HEK293 (cell line): ENCODE results near the gene SERGEF.

ENCODE experiments used
- CTCF ChIA-PET: fragments of 350-600 bp; formaldehyde crosslinking; extraction: SDS; loops from one replicate; lab custom pipeline; 2021; ENCODE audit warnings: antibody characterized with exemption; lab: Yijun Ruan, JAX
- POLR2A ChIA-PET: fragments of 300-600 bp; formaldehyde crosslinking; extraction: SDS; loops from one replicate; lab custom pipeline; 2020; ENCODE audit warnings: antibody characterized with exemption, inconsistent platforms; lab: Yijun Ruan, JAX
- H3K27ac ChIP-seq: fragments of 200-500 bp; sonication (Bioruptor generic); 2 replicates; pipeline ENCODE4 v1.5.1; 2014; ENCODE audit warnings: low read depth, low read length, control low read depth, inconsistent platforms; ENCODE audit errors: extremely low read depth
- H3K36me3 ChIP-seq, 2 experiments: fragments of 200-500 bp in 1 of 2; sonication (Bioruptor generic) in 1 of 2; 1 replicate in 1 of 2; 2 replicates in 1 of 2; pipeline ENCODE4 v1.5.1; 2014 to 2017; ENCODE audit warnings: inconsistent platforms in 2 of 2, low read length in 2 of 2; ENCODE audit not compliant: control insufficient read depth in 2 of 2, insufficient read depth in 1 of 2
- H3K4me1 ChIP-seq: fragments of 200-500 bp; sonication (Bioruptor generic); 2 replicates; pipeline ENCODE4 v1.5.1; 2014; ENCODE audit warnings: mild to moderate bottlenecking, low read length, inconsistent platforms; ENCODE audit not compliant: control insufficient read depth, insufficient read depth
- H3K4me3 ChIP-seq: 2 replicates; pipeline ENCODE4 v1.5.1; 2011; ENCODE audit warnings: low read depth, mild to moderate bottlenecking, control low read depth, low read length, moderate library complexity
- H3K9me3 ChIP-seq: fragments of 200-500 bp; sonication (Bioruptor generic); 2 replicates; pipeline ENCODE4 v1.5.1; 2014; ENCODE audit warnings: low read depth, low read length, inconsistent platforms; ENCODE audit not compliant: control insufficient read depth, insufficient read depth
- BCL11A ChIP-seq: fragments of 450-650 bp; formaldehyde crosslinking; IDR thresholded peaks from 2 replicates; pipeline ENCODE4 v1.5.1; 2016; ENCODE audit warnings: low read depth, missing biosample characterization, missing genetic modification characterization
- IKZF3 ChIP-seq: fragments of 450-650 bp; IDR thresholded peaks from 2 replicates; pipeline ENCODE4 v1.5.0; 2018; ENCODE audit warnings: missing biosample characterization, mild to moderate bottlenecking, missing genetic modification characterization, moderate library complexity
- TSHZ1 ChIP-seq: fragments of 450-650 bp; formaldehyde crosslinking; IDR thresholded peaks from 2 replicates; pipeline ENCODE4 v1.5.1; 2016; ENCODE audit warnings: missing biosample characterization, missing genetic modification characterization, borderline replicate concordance
- ZNF10 ChIP-seq: fragments of 450-650 bp; formaldehyde crosslinking; IDR thresholded peaks from 2 replicates; pipeline ENCODE4 v1.5.1; 2017; ENCODE audit warnings: missing biosample characterization, missing genetic modification characterization
- ZNF132 ChIP-seq: fragments of 450-650 bp; formaldehyde crosslinking; IDR thresholded peaks from 2 replicates; pipeline ENCODE4 v1.5.1; 2017; ENCODE audit warnings: missing biosample characterization, missing genetic modification characterization, borderline replicate concordance
- ZNF394 ChIP-seq: fragments of 450-650 bp; formaldehyde crosslinking; IDR thresholded peaks from 2 replicates; pipeline ENCODE4 v1.5.1; 2016; ENCODE audit warnings: missing biosample characterization, missing genetic modification characterization, mild to moderate bottlenecking, moderate library complexity, borderline replicate concordance
- ZNF549 ChIP-seq: fragments of 450-650 bp; IDR thresholded peaks from 2 replicates; pipeline ENCODE4 v1.5.1; 2018; ENCODE audit warnings: missing biosample characterization, missing genetic modification characterization, mild to moderate bottlenecking, inconsistent platforms, moderate library complexity
- ZNF600 ChIP-seq: fragments of 450-650 bp; formaldehyde crosslinking; IDR thresholded peaks from 2 replicates; pipeline ENCODE4 v1.5.1; 2016; ENCODE audit warnings: missing biosample characterization, missing genetic modification characterization
- ZNF623 ChIP-seq: fragments of 450-650 bp; formaldehyde crosslinking; IDR thresholded peaks from 2 replicates; pipeline ENCODE4 v1.5.1; 2016; ENCODE audit warnings: missing biosample characterization, missing genetic modification characterization
- ZNF830 ChIP-seq: fragments of 450-650 bp; IDR thresholded peaks from 2 replicates; pipeline ENCODE4 v1.5.0; 2018; ENCODE audit warnings: missing biosample characterization, missing genetic modification characterization, low read depth, mild to moderate bottlenecking, moderate library complexity
- ZSCAN16 ChIP-seq: fragments of 450-650 bp; formaldehyde crosslinking; IDR thresholded peaks from 2 replicates; pipeline ENCODE4 v1.5.1; 2016; ENCODE audit warnings: missing biosample characterization, missing genetic modification characterization

The SERGEF gene

GRCh38 chr11:17743808-17744119 lies 269.1 kb downstream of the SERGEF start (continued):
- TF ChIP-seq TSHZ1 (tag by site-specific recombination) = no peak

- TF ChIP-seq ZSCAN16 (tag by site-specific recombination) = no peak
- TF ChIP-seq IKZF3 (tag by site-specific recombination) = no peak
- TF ChIP-seq ZNF132 (tag by site-specific recombination) = no peak
- POLR2A ChIA-PET = interaction anchor here (0.6 kb wide), 1 partner anchor 8 kb away, joined by 3 read pairs; the partner anchor contains the start of gene KCNC1
- H3K9me3 ChIP-seq = no peaks in the 10 kb centered on the region
- H3K4me3 ChIP-seq = no peak overlapping the region
- H3K4me1 ChIP-seq = no peaks in the 10 kb centered on the region
- H3K36me3 ChIP-seq = no peaks in the 10 kb centered on the region
- no peak overlapping the region for H3K27ac ChIP-seq
- CTCF ChIA-PET = interaction anchor here (0.7 to 4.8 kb wide), 5 partner anchors 13 to 230 kb away, joined by 3 to 25 read pairs (median 4); no protein-coding TSS in a partner anchor
Observed at GRCh38 chr11:17743026-17743807, 269.6 kb downstream of the SERGEF start.

DNA sequence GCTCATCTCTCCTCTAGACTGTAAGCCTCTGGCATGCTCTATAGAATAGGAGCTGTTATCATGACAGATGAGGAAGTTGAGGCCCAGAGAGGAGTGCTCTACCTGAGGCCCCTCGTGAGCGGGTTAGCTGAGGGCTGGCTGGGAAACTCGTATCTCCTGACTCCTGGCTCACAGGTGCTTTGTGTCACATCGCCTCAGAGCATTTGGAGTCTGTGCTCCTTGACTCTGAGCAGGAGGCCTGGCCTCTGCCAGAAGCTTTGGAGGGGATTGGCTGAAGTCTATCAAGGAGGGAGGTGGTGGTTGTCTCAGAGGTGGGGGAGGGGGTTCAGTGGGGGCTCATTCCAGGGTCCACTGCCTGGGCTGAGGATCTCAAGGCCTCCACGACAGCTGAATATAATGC lies 270.8 kb downstream of the SERGEF start:
- Histone ChIP-seq H3K9me3 (no peaks in the 10 kb centered on the region), H3K4me3 (no peak overlapping the region), H3K4me1 (no peaks in the 10 kb centered on the region), H3K36me3 (no peaks in the 10 kb centered on the region), H3K27ac (no peak overlapping the region)
- ChIA-PET POLR2A (interaction anchor here (0.6 kb wide), 1 partner anchor 24 kb away, joined by 3 read pairs; no protein-coding TSS in a partner anchor), CTCF (interaction anchor here (0.6 to 4.8 kb wide), 6 partner anchors 12 to 314 kb away, joined by 3 to 25 read pairs (median 4); no protein-coding TSS in a partner anchor)
- TF ChIP-seq ZNF394 (tag by site-specific recombination) = no peak
- TF ChIP-seq, all 188 proteins: peak for 0

- Histone ChIP-seq H3K4me3 (no peak overlapping the region), H3K9me3 (no peaks in the 10 kb centered on the region), H3K27ac (no peak overlapping the region), H3K4me1 (no peaks in the 10 kb centered on the region), H3K36me3 (no peaks in the 10 kb centered on the region)
- ChIA-PET POLR2A (interaction anchor here (0.6 kb wide), 1 partner anchor 25 kb away, joined by 3 read pairs; no protein-coding TSS in a partner anchor), CTCF (interaction anchor here (0.6 to 4.8 kb wide), 4 partner anchors 11 to 232 kb away, joined by 3 to 25 read pairs (median 6); no protein-coding TSS in a partner anchor)
- TF ChIP-seq ZNF600 (tag by site-specific recombination) (no peak), ZNF623 (peak; percentile 96)
Observed at GRCh38 chr11:17741487-17741886, 271.4 kb downstream of the SERGEF start.

- H3K36me3 ChIP-seq = no peaks in the 10 kb centered on the region
- ChIA-PET POLR2A (no interaction called here), CTCF (interaction anchor here (0.6 to 4.8 kb wide), 2 partner anchors 10 to 69 kb away, joined by 3 to 25 read pairs; no protein-coding TSS in a partner anchor)
- TF ChIP-seq BCL11A (tag by site-specific recombination) = no peak
- TF ChIP-seq ZNF10 (tag by site-specific recombination) = no peak
- TF ChIP-seq ZNF830 (tag by site-specific recombination) = no peak
- TF ChIP-seq ZNF549 (tag by site-specific recombination) = no peak
- H3K9me3 ChIP-seq = no peaks in the 10 kb centered on the region
- H3K27ac ChIP-seq = no peak overlapping the region
- H3K4me3 ChIP-seq = no peak overlapping the region
- H3K4me1 ChIP-seq = no peaks in the 10 kb centered on the region
Observed at GRCh38 chr11:17740649-17741235, 272.1 kb downstream of the SERGEF start.
